ENCODE results near the gene PACRG. TPM values are rescaled to one million over a fixed set of nuclear protein-coding genes. Genes with fewer than 3 reads are reported as not detected.

The PACRG gene
- total RNA-seq, 2 donors from 2014 or later = 2.9 to 63.8 TPM

- Histone ChIP-seq H3K27ac (no peak overlapping the region), H3K27me3 (replicated peaks; ENCODE audit: insufficient read depth) (no peaks in the 10 kb centered on the region), H3K9me3 (no peaks in the 10 kb centered on the region), H3K4me1 (replicated peaks) (no peaks in the 10 kb centered on the region), H3K36me3 (no peaks in the 10 kb centered on the region), H3K4me3 (no peak overlapping the region)
- no peak for DNase-seq (ENCODE audit: low spot score)
- intact Hi-C loops (cut with DNase I) = no loop called here
- WGBS = 92% methylated on average over 1 of the region's 1 CpG
- TF ChIP-seq CTCF (IDR thresholded peaks at IDR 0.05) = no peak
- no peak for TF ChIP-seq POLR2AphosphoS5 (IDR thresholded peaks at IDR 0.05)
- TF ChIP-seq POLR2A (IDR thresholded peaks at IDR 0.05) = no peak
Measured at GRCh38 chr6:163228041-163228440, 500.3 kb downstream of the PACRG start.

DNA sequence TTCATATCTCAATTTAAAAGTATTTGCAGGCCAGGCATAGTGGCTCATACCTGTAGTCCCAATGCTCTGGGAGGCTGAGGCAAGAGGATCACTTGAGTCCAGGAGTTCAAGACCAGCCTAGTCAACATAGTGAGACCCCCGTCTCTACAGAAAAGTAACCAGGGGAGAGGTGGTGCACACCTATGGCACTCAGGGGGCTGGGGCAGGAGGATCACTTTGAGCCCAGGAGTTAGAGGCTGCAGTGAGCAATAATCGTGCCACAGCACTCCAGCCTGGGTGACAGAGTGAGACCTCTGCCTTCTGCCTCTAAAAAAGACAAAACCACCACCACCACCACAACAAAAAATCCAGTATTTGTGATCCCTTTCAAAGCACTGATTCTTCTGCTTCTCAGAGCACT lies 501.3 kb downstream of the PACRG start:
- 97% methylated on average over 2 of the region's 2 CpGs for whole genome bisulfite sequencing
- Histone ChIP-seq H3K27me3 (replicated peaks; ENCODE audit: insufficient read depth) (no peaks in the 10 kb centered on the region), H3K4me1 (replicated peaks) (no peaks in the 10 kb centered on the region), H3K9me3 (no peaks in the 10 kb centered on the region), H3K27ac (no peak overlapping the region), H3K36me3 (no peaks in the 10 kb centered on the region), H3K4me3 (no peak overlapping the region)
- TF ChIP-seq CTCF (IDR thresholded peaks at IDR 0.05) (no peak), POLR2A (IDR thresholded peaks at IDR 0.05) (no peak), POLR2AphosphoS5 (IDR thresholded peaks at IDR 0.05) (no peak)
- no peak for DNase-seq (ENCODE audit: low spot score)
- intact Hi-C loops (cut with DNase I) = no loop called here

GRCh38 chr6:163230901-163231300 lies 503.1 kb downstream of the PACRG start:
- H3K9me3 ChIP-seq = no peaks in the 10 kb centered on the region
- no peak overlapping the region for H3K27ac ChIP-seq
- H3K36me3 ChIP-seq = no peaks in the 10 kb centered on the region
- H3K4me3 ChIP-seq = no peak overlapping the region
- 91% methylated on average over 9 of the region's 9 CpGs for WGBS
- H3K27me3 ChIP-seq (replicated peaks; ENCODE audit: insufficient read depth) = no peaks in the 10 kb centered on the region
- no peak for DNase-seq (ENCODE audit: low spot score)
- intact Hi-C loops (cut with DNase I) = no loop called here
- no peak for TF ChIP-seq POLR2AphosphoS5 (IDR thresholded peaks at IDR 0.05)
- no peak for TF ChIP-seq POLR2A (IDR thresholded peaks at IDR 0.05)
- no peak for TF ChIP-seq CTCF (IDR thresholded peaks at IDR 0.05)
- H3K4me1 ChIP-seq (replicated peaks) = no peaks in the 10 kb centered on the region

GRCh38 chr6:163231356-163232014 lies 503.7 kb downstream of the PACRG start:
- 78% methylated on average over 10 of the region's 10 CpGs for WGBS
- Histone ChIP-seq H3K36me3 (no peaks in the 10 kb centered on the region), H3K9me3 (no peaks in the 10 kb centered on the region), H3K4me1 (replicated peaks) (no peaks in the 10 kb centered on the region), H3K4me3 (no peak overlapping the region), H3K27ac (no peak overlapping the region), H3K27me3 (replicated peaks; ENCODE audit: insufficient read depth) (no peaks in the 10 kb centered on the region)
- DNase-seq (ENCODE audit: low spot score) = no peak
- intact Hi-C loops (cut with DNase I) = no loop called here
- TF ChIP-seq POLR2A (IDR thresholded peaks at IDR 0.05) (no peak), CTCF (IDR thresholded peaks at IDR 0.05) (no peak), POLR2AphosphoS5 (IDR thresholded peaks at IDR 0.05) (no peak)

- TF ChIP-seq POLR2AphosphoS5 (IDR thresholded peaks at IDR 0.05) = no peak
- no peak for TF ChIP-seq CTCF (IDR thresholded peaks at IDR 0.05)
- TF ChIP-seq POLR2A (IDR thresholded peaks at IDR 0.05) = no peak
- 76% methylated on average over 7 of the region's 7 CpGs for WGBS
- H3K9me3 ChIP-seq = no peaks in the 10 kb centered on the region
- H3K36me3 ChIP-seq = no peaks in the 10 kb centered on the region
- DNase-seq (ENCODE audit: low spot score) = no peak
- no peaks in the 10 kb centered on the region for H3K27me3 ChIP-seq (replicated peaks; ENCODE audit: insufficient read depth)
- H3K4me3 ChIP-seq = no peak overlapping the region
- no peak overlapping the region for H3K27ac ChIP-seq
- H3K4me1 ChIP-seq (replicated peaks) = no peaks in the 10 kb centered on the region
- intact Hi-C loops (cut with DNase I) = no loop called here
Measured at GRCh38 chr6:163232015-163232523, 504.3 kb downstream of the PACRG start.

All from prostate gland (tissue), 2 donors.